IPS-18a (cell line): ENCODE results near the gene GPX2.

Source experiments
- H3K27ac ChIP-seq: one replicate; pipeline ENCODE4 v1.5.1; 2013; ENCODE audit warnings: low read length
- H3K27me3 ChIP-seq: one replicate; pipeline ENCODE4 v1.6.1; 2013; ENCODE audit warnings: mild to moderate bottlenecking, low read length; ENCODE audit not compliant: control insufficient read depth, insufficient read depth
- H3K36me3 ChIP-seq: one replicate; pipeline ENCODE4 v1.6.1; 2013; ENCODE audit warnings: low read depth, low read length; ENCODE audit not compliant: control insufficient read depth
- H3K4me1 ChIP-seq: one replicate; pipeline ENCODE4 v1.6.1; 2013; ENCODE audit warnings: low read depth, low read length; ENCODE audit not compliant: control insufficient read depth
- H3K4me3 ChIP-seq: one replicate; pipeline ENCODE4 v1.5.1; 2013; ENCODE audit warnings: low read length
- H3K9ac ChIP-seq: one replicate; pipeline ENCODE4 v1.6.1; 2013; ENCODE audit warnings: mild to moderate bottlenecking, low read length, moderate library complexity
- H3K9me3 ChIP-seq: one replicate; pipeline ENCODE4 v1.6.1; 2013; ENCODE audit warnings: low read depth, low read length; ENCODE audit not compliant: control insufficient read depth

The GPX2 gene

DNA sequence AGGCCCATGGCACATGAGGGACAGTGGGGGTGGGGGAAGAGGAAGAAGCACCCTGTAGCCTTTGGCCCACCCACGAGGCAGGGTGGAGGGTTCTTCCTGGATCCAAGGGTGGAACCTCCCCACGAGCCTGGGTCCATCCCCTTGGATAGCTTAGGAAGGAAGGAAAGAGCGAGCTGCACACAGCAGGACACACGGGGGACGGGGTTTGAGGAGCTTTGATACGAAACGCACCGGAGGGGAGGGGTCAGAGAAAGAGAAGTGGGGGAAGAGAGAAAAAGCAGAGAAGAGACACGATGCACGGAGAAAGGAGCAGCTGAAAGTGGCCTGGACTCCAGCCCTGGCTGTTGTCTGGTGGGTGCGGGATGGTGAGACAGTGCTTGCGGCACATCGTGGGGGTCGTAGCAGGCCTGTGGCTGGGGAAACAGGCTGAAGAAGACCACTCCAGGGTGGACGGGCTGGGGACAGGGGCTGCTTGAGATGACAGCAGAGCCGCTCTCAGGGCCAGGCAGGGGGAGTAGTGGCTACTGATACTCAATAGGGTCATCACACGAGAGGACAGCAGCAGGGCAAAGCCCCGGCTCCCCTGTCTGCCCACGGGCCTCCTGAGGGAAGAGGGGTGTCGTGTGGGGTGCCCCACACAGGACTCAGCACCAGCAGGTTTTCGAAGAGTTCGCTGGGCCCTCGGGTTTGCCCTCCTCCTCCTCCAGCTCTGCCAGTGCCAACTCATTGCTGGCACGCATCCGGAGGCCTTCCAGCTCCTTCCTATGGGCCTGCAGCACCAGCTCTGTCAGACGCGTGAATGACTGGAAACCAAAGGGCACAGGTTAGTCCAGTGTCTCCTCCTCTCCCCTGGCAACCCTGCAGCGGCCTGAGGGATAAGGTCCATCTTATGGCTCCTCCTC is 5.4 kb upstream of the GPX2 start:
- no peaks in the 10 kb centered on the region for H3K27me3 ChIP-seq
- no peak overlapping the region for H3K27ac ChIP-seq
- no peak overlapping the region for H3K4me3 ChIP-seq
- H3K9me3 ChIP-seq, result no peaks in the 10 kb centered on the region
- H3K9ac ChIP-seq, result no peak overlapping the region
- H3K4me1 ChIP-seq, result peaks cover 5% of the 10 kb centered on the region
- H3K36me3 ChIP-seq, result peaks cover 8% of the 10 kb centered on the region

DNA sequence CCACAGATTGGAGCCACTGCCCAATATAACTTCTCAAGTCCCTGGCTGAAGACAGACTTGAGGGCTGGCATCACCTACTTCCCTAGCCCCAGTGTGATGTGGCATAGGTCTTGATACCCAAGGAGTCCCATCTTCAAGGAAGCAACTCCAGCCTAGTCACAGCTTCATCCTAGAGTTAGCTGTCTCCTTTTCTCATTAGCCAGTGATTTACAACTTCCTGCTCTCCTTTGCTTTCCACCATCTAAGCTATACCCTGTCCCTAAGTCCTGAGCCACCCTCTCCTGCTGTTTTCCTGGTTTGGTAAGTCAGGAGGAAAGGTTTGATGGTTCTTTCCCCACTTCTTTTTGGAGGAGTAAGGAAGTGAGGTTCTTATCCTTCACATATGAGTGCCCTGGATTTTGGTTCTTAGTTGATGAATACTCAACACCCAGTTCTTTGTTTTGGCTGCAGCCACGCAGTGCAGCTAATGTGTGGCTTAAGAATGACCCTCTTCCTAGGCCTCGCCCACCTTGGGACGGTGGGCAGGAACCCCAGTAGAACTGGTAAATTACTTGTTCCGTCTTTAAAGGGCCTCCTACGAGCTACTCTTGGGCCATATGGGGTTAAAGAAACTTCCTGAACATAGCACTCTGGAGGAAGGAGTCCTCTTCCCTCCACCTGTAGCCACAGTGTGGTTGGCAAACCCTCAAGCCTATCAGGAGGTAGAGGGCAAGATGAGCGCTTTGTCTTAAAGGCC is 3.9 kb upstream of the GPX2 start:
- Histone ChIP-seq H3K9ac (no peak overlapping the region), H3K9me3 (no peaks in the 10 kb centered on the region), H3K27me3 (no peaks in the 10 kb centered on the region), H3K36me3 (peaks cover 7% of the 10 kb centered on the region), H3K27ac (no peak overlapping the region), H3K4me1 (peaks cover 5% of the 10 kb centered on the region), H3K4me3 (no peak overlapping the region)

DNA sequence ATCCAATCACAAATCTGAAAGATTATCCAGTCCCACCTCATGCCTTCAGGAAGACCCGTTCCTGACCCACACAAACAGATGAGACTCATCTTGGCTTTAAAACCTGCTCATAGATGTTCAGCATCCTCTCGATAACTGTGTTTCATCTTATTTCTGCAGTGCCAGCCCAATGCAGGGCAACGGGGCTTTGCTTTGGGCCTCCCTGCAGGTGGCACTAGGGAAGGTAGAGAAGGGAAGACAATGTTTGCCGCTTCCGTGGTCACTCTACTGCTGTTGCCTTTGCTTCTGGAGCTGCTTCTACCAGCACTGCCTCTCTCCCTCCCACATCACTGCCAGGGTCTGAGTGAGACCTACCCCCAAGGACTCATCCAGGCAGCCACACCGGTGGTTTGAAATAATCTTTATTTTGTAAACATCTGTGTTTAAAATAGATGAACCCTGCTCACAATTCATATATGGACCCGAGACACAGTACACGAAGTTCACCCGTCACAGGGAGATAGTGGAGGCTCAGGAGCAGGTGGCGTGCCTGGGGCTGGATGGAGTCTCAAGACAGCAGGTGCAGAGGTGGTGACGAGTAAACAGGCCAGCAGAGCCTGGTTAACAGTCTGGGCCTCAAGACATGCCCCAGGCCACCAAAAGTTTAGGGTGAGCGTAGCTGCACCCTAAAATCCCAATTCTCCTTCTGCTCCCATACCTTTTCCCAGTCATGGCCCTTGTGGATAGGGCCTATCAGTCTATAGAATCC is 3.1 kb upstream of the GPX2 start:
- Histone ChIP-seq H3K9me3 (no peaks in the 10 kb centered on the region), H3K4me3 (no peak overlapping the region), H3K27me3 (no peaks in the 10 kb centered on the region), H3K27ac (no peak overlapping the region), H3K4me1 (peaks cover 5% of the 10 kb centered on the region), H3K9ac (no peak overlapping the region), H3K36me3 (peaks cover 2% of the 10 kb centered on the region)

- Histone ChIP-seq H3K27ac (no peak overlapping the region), H3K27me3 (no peaks in the 10 kb centered on the region), H3K4me3 (no peak overlapping the region), H3K9ac (no peak overlapping the region), H3K4me1 (peaks cover 5% of the 10 kb centered on the region), H3K9me3 (no peaks in the 10 kb centered on the region), H3K36me3 (peaks cover 2% of the 10 kb centered on the region)
Measured at GRCh38 chr14:64944861-64945260, 2.3 kb upstream of the GPX2 start.

DNA sequence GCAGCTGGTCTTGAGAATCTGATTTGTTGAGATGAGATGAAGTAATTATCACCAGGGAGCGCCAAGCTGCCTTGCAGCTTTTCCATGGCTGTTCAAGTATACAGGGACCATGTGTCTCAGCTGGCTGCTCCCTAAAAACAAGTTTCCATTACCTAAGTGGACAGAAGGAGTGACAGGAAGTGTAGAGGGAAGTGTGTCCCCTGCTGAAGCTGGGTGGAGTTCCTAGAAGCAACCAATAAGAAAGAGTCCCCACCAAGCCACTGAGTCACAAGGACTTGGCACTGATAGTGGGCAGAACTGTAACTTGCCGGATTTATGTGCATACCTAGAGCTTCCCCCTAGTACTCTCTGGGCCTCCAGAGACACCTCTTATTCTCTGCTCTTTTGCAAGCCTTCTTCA is 1.5 kb upstream of the GPX2 start:
- no peaks in the 10 kb centered on the region for H3K27me3 ChIP-seq
- H3K4me3 ChIP-seq, result no peak overlapping the region
- no peak overlapping the region for H3K9ac ChIP-seq
- H3K27ac ChIP-seq, result no peak overlapping the region
- peaks cover 2% of the 10 kb centered on the region for H3K36me3 ChIP-seq
- no peaks in the 10 kb centered on the region for H3K9me3 ChIP-seq
- peaks cover 5% of the 10 kb centered on the region for H3K4me1 ChIP-seq

- no peaks in the 10 kb centered on the region for H3K27me3 ChIP-seq
- no peaks in the 10 kb centered on the region for H3K9me3 ChIP-seq
- H3K27ac ChIP-seq, result no peak overlapping the region
- H3K4me1 ChIP-seq, result peaks cover 5% of the 10 kb centered on the region
- no peak overlapping the region for H3K9ac ChIP-seq
- peaks cover 2% of the 10 kb centered on the region for H3K36me3 ChIP-seq
- no peak overlapping the region for H3K4me3 ChIP-seq
Measured at GRCh38 chr14:64943556-64943955, 1.0 kb upstream of the GPX2 start.

DNA sequence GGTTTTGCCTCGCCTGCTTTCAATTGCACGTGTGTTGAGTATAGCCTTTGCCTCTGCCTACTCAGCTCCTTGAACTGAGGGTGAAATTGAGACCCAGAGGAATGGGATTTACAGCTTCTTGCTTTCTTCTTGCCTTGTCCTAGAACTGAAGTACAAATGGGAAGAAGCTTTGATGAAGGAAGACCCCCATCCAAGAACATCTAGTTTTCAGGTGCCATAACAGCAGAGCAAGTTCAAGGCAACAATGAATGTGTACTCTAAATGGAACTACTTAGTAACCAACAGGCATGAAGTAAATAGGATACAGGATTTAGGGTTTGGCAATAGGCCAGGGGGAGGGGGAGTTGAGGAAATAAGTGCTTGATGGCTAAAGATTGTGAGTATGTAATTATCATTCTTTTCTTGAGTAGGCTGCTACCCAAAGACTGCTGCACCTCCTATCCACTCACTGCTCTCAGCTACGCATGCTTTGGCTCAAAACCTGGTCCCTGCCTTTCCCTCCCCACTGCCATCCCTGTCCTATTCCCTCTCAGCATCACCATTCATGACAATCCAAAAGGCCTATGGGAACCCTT is 2.1 kb downstream of the GPX2 start:
- H3K27ac ChIP-seq, result no peak overlapping the region
- no peaks in the 10 kb centered on the region for H3K36me3 ChIP-seq
- peaks cover 5% of the 10 kb centered on the region for H3K4me1 ChIP-seq
- H3K9ac ChIP-seq, result no peak overlapping the region
- no peaks in the 10 kb centered on the region for H3K9me3 ChIP-seq
- no peak overlapping the region for H3K4me3 ChIP-seq
- no peaks in the 10 kb centered on the region for H3K27me3 ChIP-seq

DNA sequence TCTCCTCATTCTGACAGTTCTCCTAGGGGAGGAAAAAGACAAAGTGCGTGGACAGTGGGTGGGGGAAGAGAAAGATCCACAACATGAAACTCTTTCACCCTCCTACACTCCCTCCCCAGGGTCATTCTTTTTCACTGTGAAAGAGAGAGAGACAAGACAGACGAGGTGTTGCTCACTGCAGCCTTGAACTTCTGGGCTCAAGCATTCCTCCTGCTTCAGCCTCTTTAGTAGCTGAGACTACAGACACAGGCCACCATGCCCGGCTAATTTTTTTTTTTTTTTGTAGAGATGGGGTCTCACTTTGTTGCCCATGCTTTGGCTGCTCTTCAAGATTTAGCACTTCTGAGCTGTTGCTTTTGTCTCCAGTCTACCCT is 2.7 kb downstream of the GPX2 start:
- Histone ChIP-seq H3K4me1 (peaks cover 5% of the 10 kb centered on the region), H3K27ac (no peak overlapping the region), H3K4me3 (no peak overlapping the region)

GRCh38 chr14:64938972-64939816 is 3.4 kb downstream of the GPX2 start:
- Histone ChIP-seq H3K4me3 (no peak overlapping the region), H3K36me3 (no peaks in the 10 kb centered on the region), H3K4me1 (peaks cover 5% of the 10 kb centered on the region), H3K27me3 (no peaks in the 10 kb centered on the region), H3K9ac (no peak overlapping the region), H3K9me3 (no peaks in the 10 kb centered on the region), H3K27ac (no peak overlapping the region)

More for the DNA sequence above, 2.7 kb downstream of the GPX2 start:
- no peaks in the 10 kb centered on the region for H3K27me3 ChIP-seq
- no peaks in the 10 kb centered on the region for H3K36me3 ChIP-seq
- no peak overlapping the region for H3K9ac ChIP-seq
- no peaks in the 10 kb centered on the region for H3K9me3 ChIP-seq

GRCh38 chr14:64937821-64938193 is 4.7 kb downstream of the GPX2 start:
- H3K36me3 ChIP-seq, result peaks cover 12% of the 10 kb centered on the region
- no peak overlapping the region for H3K27ac ChIP-seq
- no peaks in the 10 kb centered on the region for H3K27me3 ChIP-seq
- H3K4me1 ChIP-seq, result no peaks in the 10 kb centered on the region
- H3K4me3 ChIP-seq, result no peak overlapping the region
- H3K9ac ChIP-seq, result no peak overlapping the region
- H3K9me3 ChIP-seq, result no peaks in the 10 kb centered on the region
